ENCODE results near the gene NUDT17.
A peak's percentile ranks its signal among the peaks of the same experiment; 100 is the strongest.
"Not testable (repeated sequence)": the region's sequence is repeated elsewhere in the genome, so short reads cannot be mapped to it uniquely, and the experiment has no call there.

NUDT17 gene

GRCh38 chr1:145845514-145846161, at the start of gene NUDT17:
NUDT17 (plus strand) TSS chr1:145845630; CDS start chr1:145845641, 11 bp downstream.
- peak; percentile 46 to 57 for DNase-seq (ENCODE audit: low read depth in 2 of 2)

GRCh38 chr1:145796753-145797152, 48.7 kb upstream of the NUDT17 start:
- DNase-seq (ENCODE audit: low read depth in 2 of 2): no peak

GRCh38 chr1:145799806-145800205, 45.6 kb upstream of the NUDT17 start:
- DNase-seq (ENCODE audit: low read depth in 2 of 2): no peak

- no peak for DNase-seq (ENCODE audit: low read depth in 2 of 2)
Observed at GRCh38 chr1:145804235-145805045, 41.0 kb upstream of the NUDT17 start.

GRCh38 chr1:145805057-145805456, 40.4 kb upstream of the NUDT17 start:
- no peak for DNase-seq (ENCODE audit: low read depth in 2 of 2)

GRCh38 chr1:145806408-145806807, 39.0 kb upstream of the NUDT17 start:
- DNase-seq (ENCODE audit: low read depth in 2 of 2): no peak

GRCh38 chr1:145806844-145807243, 38.6 kb upstream of the NUDT17 start:
- no peak for DNase-seq (ENCODE audit: low read depth in 2 of 2)

- DNase-seq (ENCODE audit: low read depth in 2 of 2): not testable (repeated sequence)
Observed at GRCh38 chr1:145812977-145813810, 32.2 kb upstream of the NUDT17 start.

- DNase-seq (ENCODE audit: low read depth in 2 of 2): not testable (repeated sequence)
Observed at GRCh38 chr1:145818095-145818494, 27.3 kb upstream of the NUDT17 start.

GRCh38 chr1:145822779-145823331, 22.6 kb upstream of the NUDT17 start:
- not testable (repeated sequence) for DNase-seq (ENCODE audit: low read depth in 2 of 2)

GRCh38 chr1:145823565-145824498, 21.6 kb upstream of the NUDT17 start, which contains the start of the genes POLR3C and RNF115:
POLR3C (plus strand) TSS chr1:145824200; CDS start chr1:145825777, 1,577 bp downstream.
RNF115 (minus strand) TSS chr1:145824095; CDS start chr1:145823873, 222 bp downstream.
- peak; percentile 66 to 72 for DNase-seq (ENCODE audit: low read depth in 2 of 2)

- no peak for DNase-seq (ENCODE audit: low read depth in 2 of 2)
Observed at GRCh38 chr1:145824499-145824842, 21.0 kb upstream of the NUDT17 start.

- DNase-seq (ENCODE audit: low read depth in 2 of 2): no peak
Observed at GRCh38 chr1:145826030-145826429, 19.4 kb upstream of the NUDT17 start.

GRCh38 chr1:145827966-145828365, 17.5 kb upstream of the NUDT17 start:
- no peak for DNase-seq (ENCODE audit: low read depth in 2 of 2)

GRCh38 chr1:145828367-145829026, 16.9 kb upstream of the NUDT17 start:
- DNase-seq (ENCODE audit: low read depth in 2 of 2): no peak

GRCh38 chr1:145830810-145831209, 14.6 kb upstream of the NUDT17 start:
- not testable (repeated sequence) for DNase-seq (ENCODE audit: low read depth in 2 of 2)

- DNase-seq (ENCODE audit: low read depth in 2 of 2): no peak
Observed at GRCh38 chr1:145837656-145838055, 7.8 kb upstream of the NUDT17 start.

GRCh38 chr1:145843031-145843430, 2.4 kb upstream of the NUDT17 start:
- DNase-seq (ENCODE audit: low read depth in 2 of 2): no peak

- no peak for DNase-seq (ENCODE audit: low read depth in 2 of 2)
Observed at GRCh38 chr1:145845144-145845513, 301 bp upstream of the NUDT17 start.

GRCh38 chr1:145846201-145846612, 777 bp downstream of the NUDT17 start:
- no peak for DNase-seq (ENCODE audit: low read depth in 2 of 2)
